ENCODE data around the gene PGBD1. TPM values are rescaled to one million over a fixed set of nuclear protein-coding genes. Genes with fewer than 3 reads are reported as not detected.
A peak's percentile ranks its signal among the peaks of the same experiment; 100 is the strongest.

The PGBD1 gene
- total RNA-seq, 2 donors from 2014 or later, result 8.7 to 10.8 TPM

GRCh38 chr6:28263922-28264321 is 17.4 kb upstream of the PGBD1 start:
- peaks cover 23% of the 10 kb centered on the region for H3K4me1 Mint-ChIP-seq
- peaks cover 5% of the 10 kb centered on the region for H3K9me3 Mint-ChIP-seq
- no peak for DNase-seq
- no peaks in the 10 kb centered on the region for H3K36me3 ChIP-seq (ENCODE audit: control insufficient read depth, insufficient read depth, low read length)
- H3K9me3 ChIP-seq (ENCODE audit: control insufficient read depth, low read length), result no peaks in the 10 kb centered on the region
- TF ChIP-seq CTCF (conservative IDR thresholded peaks at IDR 0.05), result no peak
- no peak overlapping the region for H3K4me3 ChIP-seq (ENCODE audit: low read length)
- H3K36me3 Mint-ChIP-seq (ENCODE audit: low read depth), result no peaks in the 10 kb centered on the region
- H3K27ac Mint-ChIP-seq, result no peak overlapping the region
- H3K27ac ChIP-seq (ENCODE audit: low read depth, low read length), result no peak overlapping the region
- no peak overlapping the region for H3K4me3 Mint-ChIP-seq
- H3K9ac ChIP-seq (ENCODE audit: extremely low read depth, low read length, poor library complexity, severe bottlenecking), result no peak overlapping the region
- 83% methylated on average over 2 of the region's 2 CpGs; no CpG with 5 or more reads in 1 of the 2 experiments for WGBS, 2 experiments (ENCODE audit: insufficient coverage in 1 of 2, insufficient read length in 1 of 2)
- peaks cover 6% of the 10 kb centered on the region for H3K4me1 ChIP-seq (ENCODE audit: control insufficient read depth, insufficient read depth, low read length)
- peaks cover 14% of the 10 kb centered on the region for H3K27me3 Mint-ChIP-seq (ENCODE audit: insufficient read depth)
- no peaks in the 10 kb centered on the region for H3K27me3 ChIP-seq (ENCODE audit: control insufficient read depth, insufficient read depth, low read length, poor library complexity, severe bottlenecking)

- peaks cover 6% of the 10 kb centered on the region for H3K4me1 ChIP-seq (ENCODE audit: control insufficient read depth, insufficient read depth, low read length)
- H3K27me3 ChIP-seq (ENCODE audit: control insufficient read depth, insufficient read depth, low read length, poor library complexity, severe bottlenecking), result no peaks in the 10 kb centered on the region
- no peak for TF ChIP-seq CTCF (conservative IDR thresholded peaks at IDR 0.05)
- H3K36me3 ChIP-seq (ENCODE audit: control insufficient read depth, insufficient read depth, low read length), result no peaks in the 10 kb centered on the region
- no peak overlapping the region for H3K9ac ChIP-seq (ENCODE audit: extremely low read depth, low read length, poor library complexity, severe bottlenecking)
- no peak overlapping the region for H3K4me3 Mint-ChIP-seq
- 79 to 80% methylated on average over 1 to 3 of the region's 4 CpGs for WGBS, 2 experiments (ENCODE audit: insufficient coverage in 1 of 2, insufficient read length in 1 of 2)
- DNase-seq, result no peak
- H3K27me3 Mint-ChIP-seq (ENCODE audit: insufficient read depth), result peaks cover 6% of the 10 kb centered on the region
- H3K27ac Mint-ChIP-seq, result no peak overlapping the region
- H3K9me3 Mint-ChIP-seq, result no peaks in the 10 kb centered on the region
- no peak overlapping the region for H3K27ac ChIP-seq (ENCODE audit: low read depth, low read length)
- no peaks in the 10 kb centered on the region for H3K36me3 Mint-ChIP-seq (ENCODE audit: low read depth)
- no peak overlapping the region for H3K4me3 ChIP-seq (ENCODE audit: low read length)
- no peaks in the 10 kb centered on the region for H3K9me3 ChIP-seq (ENCODE audit: control insufficient read depth, low read length)
- peaks cover 23% of the 10 kb centered on the region for H3K4me1 Mint-ChIP-seq
Measured at GRCh38 chr6:28264834-28265401, 16.5 kb upstream of the PGBD1 start.

GRCh38 chr6:28266563-28266961 is 14.8 kb upstream of the PGBD1 start:
- H3K4me3 ChIP-seq (ENCODE audit: low read length), result peak overlapping the region; percentile 99
- DNase-seq, result no peak
- peaks cover 6% of the 10 kb centered on the region for H3K4me1 ChIP-seq (ENCODE audit: control insufficient read depth, insufficient read depth, low read length)
- H3K27me3 ChIP-seq (ENCODE audit: control insufficient read depth, insufficient read depth, low read length, poor library complexity, severe bottlenecking), result no peaks in the 10 kb centered on the region
- no peak overlapping the region for H3K4me3 Mint-ChIP-seq
- no peak overlapping the region for H3K27ac ChIP-seq (ENCODE audit: low read depth, low read length)
- H3K27ac Mint-ChIP-seq, result no peak overlapping the region
- TF ChIP-seq CTCF (conservative IDR thresholded peaks at IDR 0.05), result no peak
- 20 to 39% methylated on average over 1 to 5 of the region's 5 CpGs for WGBS, 2 experiments (ENCODE audit: insufficient coverage in 1 of 2, insufficient read length in 1 of 2)
- H3K9ac ChIP-seq (ENCODE audit: extremely low read depth, low read length, poor library complexity, severe bottlenecking), result peak overlapping the region; percentile 66
- no peaks in the 10 kb centered on the region for H3K9me3 ChIP-seq (ENCODE audit: control insufficient read depth, low read length)
- no peaks in the 10 kb centered on the region for H3K36me3 ChIP-seq (ENCODE audit: control insufficient read depth, insufficient read depth, low read length)
- no peaks in the 10 kb centered on the region for H3K9me3 Mint-ChIP-seq
- peaks cover 23% of the 10 kb centered on the region for H3K4me1 Mint-ChIP-seq
- peaks cover under 1% of the 10 kb centered on the region for H3K36me3 Mint-ChIP-seq (ENCODE audit: low read depth)
- no peaks in the 10 kb centered on the region for H3K27me3 Mint-ChIP-seq (ENCODE audit: insufficient read depth)
